HEK293 (cell line): ENCODE data around the gene PLEKHG4B.

Source experiments
- TCF7L2 ChIP-seq: IDR thresholded peaks from 2 replicates; pipeline ENCODE4 v1.6.1; 2011; ENCODE audit warnings: low read depth, mild to moderate bottlenecking, inconsistent platforms, low read length, moderate library complexity, borderline replicate concordance
- YY1 ChIP-seq: fragments of 450-650 bp; formaldehyde crosslinking; IDR thresholded peaks from 2 replicates; pipeline ENCODE4 v1.5.1; 2018; ENCODE audit warnings: missing biosample characterization, missing genetic modification characterization
- ZFP69B ChIP-seq: fragments of 450-650 bp; formaldehyde crosslinking; IDR thresholded peaks from 2 replicates; pipeline ENCODE4 v1.5.1; 2016; ENCODE audit warnings: missing biosample characterization, missing genetic modification characterization
- ZNF114 ChIP-seq: fragments of 450-650 bp; formaldehyde crosslinking; IDR thresholded peaks from 2 replicates; pipeline ENCODE4 v1.5.0; 2017; ENCODE audit warnings: missing biosample characterization, missing genetic modification characterization
- ZNF501 ChIP-seq: fragments of 450-650 bp; formaldehyde crosslinking; IDR thresholded peaks from 2 replicates; pipeline ENCODE4 v1.5.1; 2016; ENCODE audit warnings: missing biosample characterization, missing genetic modification characterization
- ZNF558 ChIP-seq: fragments of 450-650 bp; formaldehyde crosslinking; IDR thresholded peaks from 2 replicates; pipeline ENCODE4 v1.5.1; 2016; ENCODE audit warnings: missing biosample characterization, missing genetic modification characterization
- TF ChIP-seq, protein P1 (sequence below): fragments of 450-650 bp; formaldehyde crosslinking; IDR thresholded peaks from 2 replicates; pipeline ENCODE4 v1.5.1; 2016; ENCODE audit warnings: missing biosample characterization, missing genetic modification characterization
- TF ChIP-seq, protein P2 (sequence below): fragments of 450-650 bp; formaldehyde crosslinking; conservative IDR thresholded peaks from 2 replicates; pipeline ENCODE4 v1.5.1; 2016; ENCODE audit warnings: low read depth, missing biosample characterization, missing genetic modification characterization
- TF ChIP-seq, protein P3 (sequence below): fragments of 450-650 bp; formaldehyde crosslinking; IDR thresholded peaks from 2 replicates; pipeline ENCODE4 v1.5.1; 2016; ENCODE audit warnings: missing biosample characterization, missing genetic modification characterization
- TF ChIP-seq, protein P4 (sequence below): fragments of 450-650 bp; formaldehyde crosslinking; IDR thresholded peaks from 2 replicates; pipeline ENCODE4 v1.5.1; 2016; ENCODE audit warnings: missing biosample characterization, missing genetic modification characterization
- TF ChIP-seq, protein P5 (sequence below): fragments of 450-650 bp; formaldehyde crosslinking; IDR thresholded peaks from 2 replicates; pipeline ENCODE4 v1.5.1; 2016; ENCODE audit warnings: missing biosample characterization, missing genetic modification characterization, low read depth
- TF ChIP-seq, protein P6 (sequence below): fragments of 450-650 bp; formaldehyde crosslinking; optimal IDR thresholded peaks from 2 replicates; pipeline ENCODE3; 2016; ENCODE audit warnings: missing biosample characterization, mild to moderate bottlenecking, missing genetic modification characterization

DNA sequence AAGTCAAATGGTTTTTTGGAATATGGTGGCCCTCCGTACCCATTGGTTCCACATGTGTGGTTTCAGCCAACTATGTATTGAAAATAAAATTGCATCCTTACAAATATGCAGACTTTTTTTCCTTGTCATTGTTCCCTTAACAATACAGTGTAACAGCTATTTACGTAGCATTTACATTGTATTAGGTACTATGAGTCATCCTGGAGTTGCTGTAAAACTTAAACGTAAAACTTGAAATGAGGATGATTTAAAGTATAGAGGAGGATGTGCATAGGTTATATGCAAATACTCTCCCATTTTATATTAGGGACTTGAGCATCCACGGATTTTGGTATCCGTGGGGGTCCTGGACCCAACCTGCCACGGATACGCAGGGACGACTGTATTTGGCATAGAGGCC, 142.5 kb downstream of the PLEKHG4B start:
- TF ChIP-seq, protein P1, sequence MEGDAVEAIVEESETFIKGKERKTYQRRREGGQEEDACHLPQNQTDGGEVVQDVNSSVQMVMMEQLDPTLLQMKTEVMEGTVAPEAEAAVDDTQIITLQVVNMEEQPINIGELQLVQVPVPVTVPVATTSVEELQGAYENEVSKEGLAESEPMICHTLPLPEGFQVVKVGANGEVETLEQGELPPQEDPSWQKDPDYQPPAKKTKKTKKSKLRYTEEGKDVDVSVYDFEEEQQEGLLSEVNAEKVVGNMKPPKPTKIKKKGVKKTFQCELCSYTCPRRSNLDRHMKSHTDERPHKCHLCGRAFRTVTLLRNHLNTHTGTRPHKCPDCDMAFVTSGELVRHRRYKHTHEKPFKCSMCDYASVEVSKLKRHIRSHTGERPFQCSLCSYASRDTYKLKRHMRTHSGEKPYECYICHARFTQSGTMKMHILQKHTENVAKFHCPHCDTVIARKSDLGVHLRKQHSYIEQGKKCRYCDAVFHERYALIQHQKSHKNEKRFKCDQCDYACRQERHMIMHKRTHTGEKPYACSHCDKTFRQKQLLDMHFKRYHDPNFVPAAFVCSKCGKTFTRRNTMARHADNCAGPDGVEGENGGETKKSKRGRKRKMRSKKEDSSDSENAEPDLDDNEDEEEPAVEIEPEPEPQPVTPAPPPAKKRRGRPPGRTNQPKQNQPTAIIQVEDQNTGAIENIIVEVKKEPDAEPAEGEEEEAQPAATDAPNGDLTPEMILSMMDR (tag by site-specific recombination), result no peak
- no peak for TF ChIP-seq ZFP69B (tag by site-specific recombination)
- no peak for TF ChIP-seq ZNF558 (tag by site-specific recombination)
- no peak for TF ChIP-seq TCF7L2
- TF ChIP-seq, protein P2, sequence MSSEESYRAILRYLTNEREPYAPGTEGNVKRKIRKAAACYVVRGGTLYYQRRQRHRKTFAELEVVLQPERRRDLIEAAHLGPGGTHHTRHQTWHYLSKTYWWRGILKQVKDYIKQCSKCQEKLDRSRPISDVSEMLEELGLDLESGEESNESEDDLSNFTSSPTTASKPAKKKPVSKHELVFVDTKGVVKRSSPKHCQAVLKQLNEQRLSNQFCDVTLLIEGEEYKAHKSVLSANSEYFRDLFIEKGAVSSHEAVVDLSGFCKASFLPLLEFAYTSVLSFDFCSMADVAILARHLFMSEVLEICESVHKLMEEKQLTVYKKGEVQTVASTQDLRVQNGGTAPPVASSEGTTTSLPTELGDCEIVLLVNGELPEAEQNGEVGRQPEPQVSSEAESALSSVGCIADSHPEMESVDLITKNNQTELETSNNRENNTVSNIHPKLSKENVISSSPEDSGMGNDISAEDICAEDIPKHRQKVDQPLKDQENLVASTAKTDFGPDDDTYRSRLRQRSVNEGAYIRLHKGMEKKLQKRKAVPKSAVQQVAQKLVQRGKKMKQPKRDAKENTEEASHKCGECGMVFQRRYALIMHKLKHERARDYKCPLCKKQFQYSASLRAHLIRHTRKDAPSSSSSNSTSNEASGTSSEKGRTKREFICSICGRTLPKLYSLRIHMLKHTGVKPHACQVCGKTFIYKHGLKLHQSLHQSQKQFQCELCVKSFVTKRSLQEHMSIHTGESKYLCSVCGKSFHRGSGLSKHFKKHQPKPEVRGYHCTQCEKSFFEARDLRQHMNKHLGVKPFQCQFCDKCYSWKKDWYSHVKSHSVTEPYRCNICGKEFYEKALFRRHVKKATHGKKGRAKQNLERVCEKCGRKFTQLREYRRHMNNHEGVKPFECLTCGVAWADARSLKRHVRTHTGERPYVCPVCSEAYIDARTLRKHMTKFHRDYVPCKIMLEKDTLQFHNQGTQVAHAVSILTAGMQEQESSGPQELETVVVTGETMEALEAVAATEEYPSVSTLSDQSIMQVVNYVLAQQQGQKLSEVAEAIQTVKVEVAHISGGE, result no peak
- no peak for TF ChIP-seq ZNF114 (tag by site-specific recombination)
- TF ChIP-seq, protein P3, sequence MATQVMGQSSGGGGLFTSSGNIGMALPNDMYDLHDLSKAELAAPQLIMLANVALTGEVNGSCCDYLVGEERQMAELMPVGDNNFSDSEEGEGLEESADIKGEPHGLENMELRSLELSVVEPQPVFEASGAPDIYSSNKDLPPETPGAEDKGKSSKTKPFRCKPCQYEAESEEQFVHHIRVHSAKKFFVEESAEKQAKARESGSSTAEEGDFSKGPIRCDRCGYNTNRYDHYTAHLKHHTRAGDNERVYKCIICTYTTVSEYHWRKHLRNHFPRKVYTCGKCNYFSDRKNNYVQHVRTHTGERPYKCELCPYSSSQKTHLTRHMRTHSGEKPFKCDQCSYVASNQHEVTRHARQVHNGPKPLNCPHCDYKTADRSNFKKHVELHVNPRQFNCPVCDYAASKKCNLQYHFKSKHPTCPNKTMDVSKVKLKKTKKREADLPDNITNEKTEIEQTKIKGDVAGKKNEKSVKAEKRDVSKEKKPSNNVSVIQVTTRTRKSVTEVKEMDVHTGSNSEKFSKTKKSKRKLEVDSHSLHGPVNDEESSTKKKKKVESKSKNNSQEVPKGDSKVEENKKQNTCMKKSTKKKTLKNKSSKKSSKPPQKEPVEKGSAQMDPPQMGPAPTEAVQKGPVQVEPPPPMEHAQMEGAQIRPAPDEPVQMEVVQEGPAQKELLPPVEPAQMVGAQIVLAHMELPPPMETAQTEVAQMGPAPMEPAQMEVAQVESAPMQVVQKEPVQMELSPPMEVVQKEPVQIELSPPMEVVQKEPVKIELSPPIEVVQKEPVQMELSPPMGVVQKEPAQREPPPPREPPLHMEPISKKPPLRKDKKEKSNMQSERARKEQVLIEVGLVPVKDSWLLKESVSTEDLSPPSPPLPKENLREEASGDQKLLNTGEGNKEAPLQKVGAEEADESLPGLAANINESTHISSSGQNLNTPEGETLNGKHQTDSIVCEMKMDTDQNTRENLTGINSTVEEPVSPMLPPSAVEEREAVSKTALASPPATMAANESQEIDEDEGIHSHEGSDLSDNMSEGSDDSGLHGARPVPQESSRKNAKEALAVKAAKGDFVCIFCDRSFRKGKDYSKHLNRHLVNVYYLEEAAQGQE, result no peak
- TF ChIP-seq, protein P4, sequence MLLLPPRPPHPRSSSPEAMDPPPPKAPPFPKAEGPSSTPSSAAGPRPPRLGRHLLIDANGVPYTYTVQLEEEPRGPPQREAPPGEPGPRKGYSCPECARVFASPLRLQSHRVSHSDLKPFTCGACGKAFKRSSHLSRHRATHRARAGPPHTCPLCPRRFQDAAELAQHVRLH, result no peak
- TF ChIP-seq YY1 (tag by site-specific recombination), result no peak
- TF ChIP-seq ZNF501 (tag by site-specific recombination), result no peak
- TF ChIP-seq, protein P5, sequence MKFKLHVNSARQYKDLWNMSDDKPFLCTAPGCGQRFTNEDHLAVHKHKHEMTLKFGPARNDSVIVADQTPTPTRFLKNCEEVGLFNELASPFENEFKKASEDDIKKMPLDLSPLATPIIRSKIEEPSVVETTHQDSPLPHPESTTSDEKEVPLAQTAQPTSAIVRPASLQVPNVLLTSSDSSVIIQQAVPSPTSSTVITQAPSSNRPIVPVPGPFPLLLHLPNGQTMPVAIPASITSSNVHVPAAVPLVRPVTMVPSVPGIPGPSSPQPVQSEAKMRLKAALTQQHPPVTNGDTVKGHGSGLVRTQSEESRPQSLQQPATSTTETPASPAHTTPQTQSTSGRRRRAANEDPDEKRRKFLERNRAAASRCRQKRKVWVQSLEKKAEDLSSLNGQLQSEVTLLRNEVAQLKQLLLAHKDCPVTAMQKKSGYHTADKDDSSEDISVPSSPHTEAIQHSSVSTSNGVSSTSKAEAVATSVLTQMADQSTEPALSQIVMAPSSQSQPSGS (tag by site-specific recombination), result no peak
- TF ChIP-seq, protein P6, sequence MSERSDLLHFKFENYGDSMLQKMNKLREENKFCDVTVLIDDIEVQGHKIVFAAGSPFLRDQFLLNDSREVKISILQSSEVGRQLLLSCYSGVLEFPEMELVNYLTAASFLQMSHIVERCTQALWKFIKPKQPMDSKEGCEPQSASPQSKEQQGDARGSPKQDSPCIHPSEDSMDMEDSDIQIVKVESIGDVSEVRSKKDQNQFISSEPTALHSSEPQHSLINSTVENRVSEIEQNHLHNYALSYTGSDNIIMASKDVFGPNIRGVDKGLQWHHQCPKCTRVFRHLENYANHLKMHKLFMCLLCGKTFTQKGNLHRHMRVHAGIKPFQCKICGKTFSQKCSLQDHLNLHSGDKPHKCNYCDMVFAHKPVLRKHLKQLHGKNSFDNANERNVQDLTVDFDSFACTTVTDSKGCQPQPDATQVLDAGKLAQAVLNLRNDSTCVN (tag by site-specific recombination), result no peak
